Heart left ventricle (tissue), 13 donors: Measurements from ENCODE around the gene MAPKAP1.

Source experiments
- POLR2A ChIP-seq, 2 donors: fragments of 450-650 bp; IDR thresholded peaks; one replicate each; pipeline ENCODE4 v1.6.1; 2017; ENCODE audit warnings: antibody characterized with exemption in 2 of 2, mild to moderate bottlenecking in 2 of 2, moderate library complexity in 2 of 2
- TF ChIP-seq, protein P1 (sequence below), 12 donors: fragments of 200-600 bp; sonication (generic) in 4 of 12; IDR thresholded peaks; one replicate each; pipeline versions ENCODE4 v1.5.0 to v1.8.0; 2018 to 2022; ENCODE audit warnings: antibody characterized with exemption in 12 of 12, mild to moderate bottlenecking in 5 of 12
- donor health status: ischemic (EF 13 %, LVEDD 7.1; RV severe dilation, severe dysfunction).
- donor health status: DM: no; HTN: yes; CAD: no.
- donor health status: DM: no; HTN: no; CAD: no.
- donor health status: ischemic (EF 25% LVEDD 6.9; RV normal size, moderate dysfunction).
- donor health status: ischemic (EF 25% LVEDD 5.7; RV mildly dilated, moderate dysfunction).
- donor health status: ischemic (EF 35%, LVEDD 5.7; RV mildly dilated, moderate dysfunction).
- donor health status: nonischemic (EF 11% LVEDD 7.7; RV severe dilation, severe dysfunction).
- donor health status: DM: yes; HTN: yes; CAD: no.
- donor health status: PGD.
- donor health status: ischemic (EF 29% LVEDD 5.4; RV normal size, mild dysfunction).
- donor health status: nonischemic (EF 23%, LVEDD 6.1; RV moderate dilation, normal function).

GRCh38 chr9:125646621-125647100, 60.3 kb downstream of the MAPKAP1 start:
- no peak for TF ChIP-seq POLR2A (IDR thresholded peaks at IDR 0.05)
- TF ChIP-seq, protein P1, sequence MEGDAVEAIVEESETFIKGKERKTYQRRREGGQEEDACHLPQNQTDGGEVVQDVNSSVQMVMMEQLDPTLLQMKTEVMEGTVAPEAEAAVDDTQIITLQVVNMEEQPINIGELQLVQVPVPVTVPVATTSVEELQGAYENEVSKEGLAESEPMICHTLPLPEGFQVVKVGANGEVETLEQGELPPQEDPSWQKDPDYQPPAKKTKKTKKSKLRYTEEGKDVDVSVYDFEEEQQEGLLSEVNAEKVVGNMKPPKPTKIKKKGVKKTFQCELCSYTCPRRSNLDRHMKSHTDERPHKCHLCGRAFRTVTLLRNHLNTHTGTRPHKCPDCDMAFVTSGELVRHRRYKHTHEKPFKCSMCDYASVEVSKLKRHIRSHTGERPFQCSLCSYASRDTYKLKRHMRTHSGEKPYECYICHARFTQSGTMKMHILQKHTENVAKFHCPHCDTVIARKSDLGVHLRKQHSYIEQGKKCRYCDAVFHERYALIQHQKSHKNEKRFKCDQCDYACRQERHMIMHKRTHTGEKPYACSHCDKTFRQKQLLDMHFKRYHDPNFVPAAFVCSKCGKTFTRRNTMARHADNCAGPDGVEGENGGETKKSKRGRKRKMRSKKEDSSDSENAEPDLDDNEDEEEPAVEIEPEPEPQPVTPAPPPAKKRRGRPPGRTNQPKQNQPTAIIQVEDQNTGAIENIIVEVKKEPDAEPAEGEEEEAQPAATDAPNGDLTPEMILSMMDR (IDR thresholded peaks at IDR 0.05) = no peak
